OCI-LY7 (cell line): ENCODE results near the gene DERL3.

Source experiments
- CTCF ChIP-seq: fragments of 200-600 bp; sonication (generic); conservative IDR thresholded peaks from 2 replicates; pipeline ENCODE4 v1.5.1; 2014; ENCODE audit warnings: mild to moderate bottlenecking, antibody characterized with exemption, low read length, moderate library complexity, mixed read lengths
- EZH2phosphoT487 ChIP-seq: fragments of 200-600 bp; sonication (generic); IDR thresholded peaks from 2 replicates; pipeline ENCODE4 v1.6.1; 2018; ENCODE audit warnings: low read depth, borderline replicate concordance, mild to moderate bottlenecking, mixed run types, antibody characterized with exemption, low read length, moderate library complexity, mixed read lengths

GRCh38 chr22:23786752-23787599 lies 51.8 kb downstream of the DERL3 start, which contains the start of gene SMARCB1:
- no peak for TF ChIP-seq EZH2phosphoT487
- no peak for TF ChIP-seq CTCF
